GM12892 (cell line): ENCODE data around the gene REM2.

Source experiments
- POLR2A ChIP-seq: IDR thresholded peaks from 2 replicates; pipeline ENCODE4 v1.6.1; 2011; ENCODE audit warnings: low read depth, low read length, control low read depth
- POLR2AphosphoS5 ChIP-seq: IDR thresholded peaks from 2 replicates; pipeline ENCODE4 v1.6.1; 2011; ENCODE audit warnings: low read depth, low read length, control low read depth
- TAF1 ChIP-seq: IDR thresholded peaks from 2 replicates; pipeline ENCODE4 v1.6.1; 2011; ENCODE audit warnings: low read depth, mild to moderate bottlenecking, control low read depth, low read length, borderline replicate concordance

- TF ChIP-seq POLR2A, result no peak
- TF ChIP-seq POLR2AphosphoS5, result no peak; the same call in 1 of the 2 replicates
- no peak for TF ChIP-seq TAF1
These were observed 7.2 kb upstream of the REM2 start for GRCh38 chr14:22875748-22876319.
